Stomach (tissue), 4 donors: ENCODE results near the gene HNRNPA2B1.

Source experiments
- POLR2AphosphoS5 ChIP-seq, 3 donors: sonication (generic); formaldehyde crosslinking; IDR thresholded peaks; one replicate each; pipeline ENCODE4 v1.6.1; 2016; ENCODE audit warnings: antibody characterized with exemption in 3 of 3
- TF ChIP-seq, protein P1 (sequence below), 7 experiments: fragments of 450-650 bp in 4 of 7; fragments of 200-600 bp in 3 of 7; sonication (generic) in 3 of 7; IDR thresholded peaks; one replicate each; pipeline ENCODE4 v1.5.1; 2016 to 2019; ENCODE audit warnings: antibody characterized with exemption in 7 of 7, control low read depth in 2 of 7, mild to moderate bottlenecking in 1 of 7

DNA sequence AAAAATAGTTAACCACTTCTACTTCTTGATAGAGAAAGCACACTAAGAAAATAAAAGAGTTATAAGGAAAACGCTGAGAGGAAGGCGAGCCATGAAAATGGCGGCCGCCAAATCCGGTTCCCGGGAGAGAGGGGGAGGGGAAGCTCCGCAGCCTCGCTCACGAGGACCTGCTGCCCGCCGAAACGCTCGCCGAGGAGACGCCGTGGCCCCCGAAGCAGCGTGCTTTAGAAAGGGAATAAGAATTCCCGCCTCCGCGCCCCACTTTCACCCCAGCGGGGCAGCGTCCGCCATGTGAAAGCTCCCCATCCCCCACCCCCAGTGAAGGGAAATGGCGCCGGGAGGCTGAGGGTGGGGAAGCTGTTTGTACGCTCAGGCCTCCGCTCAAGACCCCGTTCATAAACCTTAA, 505 bp downstream of the HNRNPA2B1 start:
- TF ChIP-seq, protein P1, sequence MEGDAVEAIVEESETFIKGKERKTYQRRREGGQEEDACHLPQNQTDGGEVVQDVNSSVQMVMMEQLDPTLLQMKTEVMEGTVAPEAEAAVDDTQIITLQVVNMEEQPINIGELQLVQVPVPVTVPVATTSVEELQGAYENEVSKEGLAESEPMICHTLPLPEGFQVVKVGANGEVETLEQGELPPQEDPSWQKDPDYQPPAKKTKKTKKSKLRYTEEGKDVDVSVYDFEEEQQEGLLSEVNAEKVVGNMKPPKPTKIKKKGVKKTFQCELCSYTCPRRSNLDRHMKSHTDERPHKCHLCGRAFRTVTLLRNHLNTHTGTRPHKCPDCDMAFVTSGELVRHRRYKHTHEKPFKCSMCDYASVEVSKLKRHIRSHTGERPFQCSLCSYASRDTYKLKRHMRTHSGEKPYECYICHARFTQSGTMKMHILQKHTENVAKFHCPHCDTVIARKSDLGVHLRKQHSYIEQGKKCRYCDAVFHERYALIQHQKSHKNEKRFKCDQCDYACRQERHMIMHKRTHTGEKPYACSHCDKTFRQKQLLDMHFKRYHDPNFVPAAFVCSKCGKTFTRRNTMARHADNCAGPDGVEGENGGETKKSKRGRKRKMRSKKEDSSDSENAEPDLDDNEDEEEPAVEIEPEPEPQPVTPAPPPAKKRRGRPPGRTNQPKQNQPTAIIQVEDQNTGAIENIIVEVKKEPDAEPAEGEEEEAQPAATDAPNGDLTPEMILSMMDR (IDR thresholded peaks at IDR 0.05): no peak
- TF ChIP-seq POLR2AphosphoS5 (IDR thresholded peaks at IDR 0.05): no peak
